DND-41 (cell line): Measurements from ENCODE around the gene TBX4.

ENCODE experiments used
- EZH2 ChIP-seq: IDR thresholded peaks from 3 replicates; pipeline ENCODE4 v1.6.1; 2012; ENCODE audit warnings: borderline replicate concordance, low read depth, mild to moderate bottlenecking, moderate library complexity, low read length, inconsistent platforms; ENCODE audit not compliant: severe bottlenecking
- TF ChIP-seq, protein P1 (sequence below): IDR thresholded peaks from 2 replicates; pipeline ENCODE4 v1.5.1; 2012; ENCODE audit warnings: borderline replicate concordance, low read length, moderate library complexity, mild to moderate bottlenecking; ENCODE audit not compliant: poor library complexity, severe bottlenecking; ENCODE audit errors: extremely low read depth

DNA sequence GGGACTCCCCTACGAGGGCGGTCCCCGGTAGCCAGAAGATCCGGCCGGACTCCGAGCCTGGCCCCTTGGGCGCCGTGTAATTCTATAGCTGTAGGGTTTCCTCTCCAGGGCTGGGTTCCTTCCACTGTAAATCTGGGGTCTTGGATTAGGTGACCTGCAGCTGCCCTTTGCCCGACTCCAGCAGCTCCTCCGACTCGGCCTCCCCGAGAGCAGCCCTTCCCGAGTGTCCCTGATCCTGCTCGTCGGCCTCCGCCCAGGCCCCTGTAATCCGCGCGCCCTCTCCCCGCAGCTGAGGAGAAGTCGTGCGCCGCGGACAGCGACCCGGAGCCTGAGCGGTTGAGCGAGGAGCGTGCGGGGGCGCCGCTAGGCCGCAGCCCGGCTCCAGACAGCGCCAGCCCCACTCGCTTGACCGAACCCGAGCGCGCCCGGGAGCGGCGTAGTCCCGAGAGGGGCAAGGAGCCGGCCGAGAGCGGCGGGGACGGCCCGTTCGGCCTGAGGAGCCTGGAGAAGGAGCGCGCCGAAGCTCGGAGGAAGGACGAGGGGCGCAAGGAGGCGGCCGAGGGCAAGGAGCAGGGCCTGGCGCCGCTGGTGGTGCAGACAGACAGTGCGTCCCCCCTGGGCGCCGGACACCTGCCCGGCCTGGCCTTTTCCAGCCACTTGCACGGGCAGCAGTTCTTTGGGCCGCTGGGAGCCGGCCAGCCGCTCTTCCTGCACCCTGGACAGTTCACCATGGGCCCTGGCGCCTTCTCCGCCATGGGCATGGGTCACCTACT lies 47.1 kb upstream of the TBX4 start:
- TF ChIP-seq EZH2, result no peak
- TF ChIP-seq, protein P1, sequence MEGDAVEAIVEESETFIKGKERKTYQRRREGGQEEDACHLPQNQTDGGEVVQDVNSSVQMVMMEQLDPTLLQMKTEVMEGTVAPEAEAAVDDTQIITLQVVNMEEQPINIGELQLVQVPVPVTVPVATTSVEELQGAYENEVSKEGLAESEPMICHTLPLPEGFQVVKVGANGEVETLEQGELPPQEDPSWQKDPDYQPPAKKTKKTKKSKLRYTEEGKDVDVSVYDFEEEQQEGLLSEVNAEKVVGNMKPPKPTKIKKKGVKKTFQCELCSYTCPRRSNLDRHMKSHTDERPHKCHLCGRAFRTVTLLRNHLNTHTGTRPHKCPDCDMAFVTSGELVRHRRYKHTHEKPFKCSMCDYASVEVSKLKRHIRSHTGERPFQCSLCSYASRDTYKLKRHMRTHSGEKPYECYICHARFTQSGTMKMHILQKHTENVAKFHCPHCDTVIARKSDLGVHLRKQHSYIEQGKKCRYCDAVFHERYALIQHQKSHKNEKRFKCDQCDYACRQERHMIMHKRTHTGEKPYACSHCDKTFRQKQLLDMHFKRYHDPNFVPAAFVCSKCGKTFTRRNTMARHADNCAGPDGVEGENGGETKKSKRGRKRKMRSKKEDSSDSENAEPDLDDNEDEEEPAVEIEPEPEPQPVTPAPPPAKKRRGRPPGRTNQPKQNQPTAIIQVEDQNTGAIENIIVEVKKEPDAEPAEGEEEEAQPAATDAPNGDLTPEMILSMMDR, result no peak
